Activated CD4-positive, alpha-beta T cell treated with anti-CD3 and anti-CD28 coated beads, Interleukin-2, amount 10 ng/mL, durations not matched to agents 7 days and 5 days (primary cell): ENCODE measurements around the gene CTIF. TPM values are rescaled to one million over a fixed set of nuclear protein-coding genes. Genes with fewer than 3 reads are reported as not detected.

Source experiments
- CTCF ChIA-PET: fragments of 350-600 bp; sonication (Branson Sonifier 250); formaldehyde crosslinking; loops from one replicate; lab custom pipeline; 2021; ENCODE audit warnings: antibody characterized with exemption; lab: Charles Lee
- POLR2A ChIA-PET: fragments of 350-600 bp; sonication (Branson Sonifier 250); formaldehyde crosslinking; loops from one replicate; lab custom pipeline; 2021; ENCODE audit warnings: antibody characterized with exemption; lab: Charles Lee
- DNase-seq: peaks from one replicate; pipeline ENCODE4 v3.0.0-alpha.2; 2020
- H3K27ac Mint-ChIP-seq: one replicate; pipeline ENCODE4 v1.8.0; 2021; ENCODE audit warnings: mild to moderate bottlenecking, moderate library complexity, mixed read lengths
- H3K27me3 Mint-ChIP-seq: one replicate; pipeline ENCODE4 v1.8.0; 2021; ENCODE audit warnings: mixed read lengths
- H3K36me3 Mint-ChIP-seq: one replicate; pipeline ENCODE4 v1.8.0; 2021; ENCODE audit warnings: low read depth, mixed read lengths
- H3K4me1 Mint-ChIP-seq: one replicate; pipeline ENCODE4 v1.8.0; 2021; ENCODE audit warnings: mixed read lengths
- H3K4me3 Mint-ChIP-seq: one replicate; pipeline ENCODE4 v1.8.0; 2021; ENCODE audit warnings: mild to moderate bottlenecking, moderate library complexity, mixed read lengths
- H3K9me3 Mint-ChIP-seq: one replicate; pipeline ENCODE4 v1.8.0; 2021; ENCODE audit warnings: mixed read lengths
- total RNA-seq, 2 experiments: library from RNA; stranded (reverse); gene quantifications; one replicate each; pipeline ENCODE4 v1.2.3, GENCODE V29; 2021

Gene CTIF
- total RNA-seq, 2 experiments from 2014 or later, result 1.5 to 2.7 TPM

- ChIA-PET POLR2A (no interaction called here), CTCF (interaction anchor here (0.7 to 1.2 kb wide), 4 partner anchors 8 to 162 kb away, joined by 3 to 4 read pairs (median 4); no protein-coding TSS in a partner anchor)
- no peak for DNase-seq
- H3K27ac Mint-ChIP-seq, result no peak overlapping the region
- no peak overlapping the region for H3K4me3 Mint-ChIP-seq
- peaks cover 2% of the 10 kb centered on the region for H3K27me3 Mint-ChIP-seq
- no peaks in the 10 kb centered on the region for H3K9me3 Mint-ChIP-seq
- no peaks in the 10 kb centered on the region for H3K4me1 Mint-ChIP-seq
- H3K36me3 Mint-ChIP-seq, result no peaks in the 10 kb centered on the region
Measured at GRCh38 chr18:48790869-48791635, 252.2 kb downstream of the CTIF start.

- Mint-ChIP-seq H3K27ac (no peak overlapping the region), H3K27me3 (peaks cover 2% of the 10 kb centered on the region), H3K4me3 (no peak overlapping the region), H3K9me3 (no peaks in the 10 kb centered on the region), H3K4me1 (no peaks in the 10 kb centered on the region), H3K36me3 (no peaks in the 10 kb centered on the region)
- no peak for DNase-seq
- CTCF ChIA-PET, result interaction anchor here (0.9 to 1.8 kb wide), 4 partner anchors 8 to 67 kb away, joined by 3 to 4 read pairs (median 4); no protein-coding TSS in a partner anchor
- POLR2A ChIA-PET, result no interaction called here
Measured at GRCh38 chr18:48791636-48792105, 252.8 kb downstream of the CTIF start.

- Mint-ChIP-seq H3K4me1 (no peaks in the 10 kb centered on the region), H3K9me3 (no peaks in the 10 kb centered on the region), H3K27me3 (peaks cover 2% of the 10 kb centered on the region), H3K27ac (no peak overlapping the region), H3K36me3 (no peaks in the 10 kb centered on the region), H3K4me3 (no peak overlapping the region)
- DNase-seq, result no peak
- CTCF ChIA-PET, result interaction anchor here (1.0 to 1.8 kb wide), 2 partner anchors 9 to 10 kb away, joined by 3 to 4 read pairs; no protein-coding TSS in a partner anchor
- POLR2A ChIA-PET, result no interaction called here
Measured at GRCh38 chr18:48792141-48792540, 253.3 kb downstream of the CTIF start.

GRCh38 chr18:48792611-48793380 lies 254.0 kb downstream of the CTIF start:
- Mint-ChIP-seq H3K27me3 (peaks cover 2% of the 10 kb centered on the region), H3K4me3 (no peak overlapping the region), H3K36me3 (no peaks in the 10 kb centered on the region), H3K27ac (no peak overlapping the region), H3K9me3 (no peaks in the 10 kb centered on the region), H3K4me1 (no peaks in the 10 kb centered on the region)
- ChIA-PET CTCF (interaction anchor here (0.5 to 1.9 kb wide), 5 partner anchors 8 to 32 kb away, joined by 3 to 4 read pairs (median 4); no protein-coding TSS in a partner anchor), POLR2A (no interaction called here)
- DNase-seq, result no peak

- Mint-ChIP-seq H3K9me3 (no peaks in the 10 kb centered on the region), H3K27ac (no peak overlapping the region), H3K4me1 (no peaks in the 10 kb centered on the region), H3K36me3 (no peaks in the 10 kb centered on the region), H3K4me3 (no peak overlapping the region), H3K27me3 (peaks cover 2% of the 10 kb centered on the region)
- ChIA-PET CTCF (interaction anchor here (0.6 to 1.9 kb wide), 3 partner anchors 9 to 140 kb away, joined by 3 to 6 read pairs (median 4); no protein-coding TSS in a partner anchor), POLR2A (no interaction called here)
- DNase-seq, result no peak
Measured at GRCh38 chr18:48794251-48794970, 255.6 kb downstream of the CTIF start.

- Mint-ChIP-seq H3K4me3 (no peak overlapping the region), H3K4me1 (no peaks in the 10 kb centered on the region)
- POLR2A ChIA-PET, result no interaction called here
Measured at GRCh38 chr18:48795696-48796095, 256.9 kb downstream of the CTIF start.

GRCh38 chr18:48796491-48797205 lies 257.8 kb downstream of the CTIF start:
- H3K36me3 Mint-ChIP-seq, result no peaks in the 10 kb centered on the region
- H3K9me3 Mint-ChIP-seq, result no peaks in the 10 kb centered on the region
- H3K27me3 Mint-ChIP-seq, result peaks cover 2% of the 10 kb centered on the region
- H3K4me3 Mint-ChIP-seq, result no peak overlapping the region
- ChIA-PET CTCF (interaction anchor here (0.8 kb wide), 1 partner anchor 23 kb away, joined by 3 read pairs; no protein-coding TSS in a partner anchor), POLR2A (no interaction called here)
- no peak overlapping the region for H3K27ac Mint-ChIP-seq
- peaks cover 5% of the 10 kb centered on the region for H3K4me1 Mint-ChIP-seq
- DNase-seq, result no peak

More at GRCh38 chr18:48795696-48796095, 256.9 kb downstream of the CTIF start:
- no peak for DNase-seq
- CTCF ChIA-PET, result interaction anchor here (0.5 to 1.4 kb wide), 2 partner anchors 15 to 651 kb away, joined by 3 read pairs; no protein-coding TSS in a partner anchor
- Mint-ChIP-seq H3K36me3 (no peaks in the 10 kb centered on the region), H3K27me3 (peaks cover 2% of the 10 kb centered on the region), H3K9me3 (no peaks in the 10 kb centered on the region), H3K27ac (no peak overlapping the region)

- no peaks in the 10 kb centered on the region for H3K36me3 Mint-ChIP-seq
- no peak overlapping the region for H3K27ac Mint-ChIP-seq
- DNase-seq, result no peak
- no peak overlapping the region for H3K4me3 Mint-ChIP-seq
- ChIA-PET POLR2A (no interaction called here), CTCF (interaction anchor here (0.8 kb wide), 2 partner anchors 10 to 13 kb away, joined by 3 to 5 read pairs; no protein-coding TSS in a partner anchor)
- peaks cover 2% of the 10 kb centered on the region for H3K27me3 Mint-ChIP-seq
- H3K4me1 Mint-ChIP-seq, result peaks cover 12% of the 10 kb centered on the region
- no peaks in the 10 kb centered on the region for H3K9me3 Mint-ChIP-seq
Measured at GRCh38 chr18:48797841-48798255, 259.0 kb downstream of the CTIF start.

GRCh38 chr18:48798334-48799245 lies 259.8 kb downstream of the CTIF start:
- no peak for DNase-seq
- no peak overlapping the region for H3K27ac Mint-ChIP-seq
- no peaks in the 10 kb centered on the region for H3K36me3 Mint-ChIP-seq
- no peaks in the 10 kb centered on the region for H3K9me3 Mint-ChIP-seq
- peaks cover 2% of the 10 kb centered on the region for H3K27me3 Mint-ChIP-seq
- no peak overlapping the region for H3K4me3 Mint-ChIP-seq
- POLR2A ChIA-PET, result no interaction called here
- peaks cover 12% of the 10 kb centered on the region for H3K4me1 Mint-ChIP-seq
- CTCF ChIA-PET, result interaction anchor here (0.8 to 0.9 kb wide), 2 partner anchors 8 to 9 kb away, joined by 3 to 4 read pairs; no protein-coding TSS in a partner anchor

- no peak overlapping the region for H3K27ac Mint-ChIP-seq
- DNase-seq, result no peak
- H3K4me1 Mint-ChIP-seq, result peaks cover 12% of the 10 kb centered on the region
- peaks cover under 1% of the 10 kb centered on the region for H3K27me3 Mint-ChIP-seq
- CTCF ChIA-PET, result interaction anchor here (0.9 kb wide), 1 partner anchor 9 kb away, joined by 4 read pairs; no protein-coding TSS in a partner anchor
- POLR2A ChIA-PET, result no interaction called here
- no peaks in the 10 kb centered on the region for H3K36me3 Mint-ChIP-seq
- no peak overlapping the region for H3K4me3 Mint-ChIP-seq
- H3K9me3 Mint-ChIP-seq, result no peaks in the 10 kb centered on the region
Measured at GRCh38 chr18:48799724-48800315, 261.0 kb downstream of the CTIF start.
